Regular cardiac myocyte (primary cell): ENCODE data around the gene SEL1L2. TPM values are rescaled to one million over a fixed set of nuclear protein-coding genes. Genes with fewer than 3 reads are reported as not detected.

Experiments used
- total RNA-seq: library from RNA; depleted of rRNA; stranded (reverse); fragments of >200 nt; gene quantifications from 2 replicates; pipeline ENCODE4 v1.2.3, GENCODE V29; 2014

The SEL1L2 gene
- not detected in 2 replicates for total RNA-seq

GRCh38 chr20:13990465-13990864, at the start of gene SEL1L2:
SEL1L2 (minus strand) TSS chr20:13990614; CDS start chr20:13990534, 80 bp downstream.

GRCh38 chr20:13995086-13995665, 4.8 kb upstream of the SEL1L2 start, which contains the start of gene MACROD2:
MACROD2 (plus strand) TSS chr20:13995516.

Other genes starting within 250 kb of the SEL1L2 start
- 14.9 and 23.2 TPM in 2 replicates for gene ESF1, start 205.7 kb downstream of the SEL1L2 start, total RNA-seq
- 12.7 and 17.1 TPM in 2 replicates for gene NDUFAF5, start 205.6 kb downstream of the SEL1L2 start, total RNA-seq
- under 0.01 TPM in 2 replicates for gene MACROD2, start 4.9 kb upstream of the SEL1L2 start, total RNA-seq